ENCODE results near the gene CD300LG.

- TF ChIP-seq CTCF (IDR thresholded peaks at IDR 0.05) (no peak), ZFX (IDR thresholded peaks at IDR 0.05; ENCODE audit: borderline replicate concordance) (no peak)
Observed at GRCh38 chr17:43812396-43813265, 34.3 kb upstream of the CD300LG start.

Measured in 22Rv1 (cell line).